Measurements from ENCODE around the gene SNX10.

SNX10 gene

GRCh38 chr7:26356929-26357798 lies 65.5 kb downstream of the SNX10 start:
- Histone ChIP-seq H3K27ac (ENCODE audit: low read depth, low read length, poor library complexity, severe bottlenecking) (no peak overlapping the region), H3K9me3 (ENCODE audit: low read length) (no peaks in the 10 kb centered on the region), H3K9me2 (ENCODE audit: low read depth, low read length) (no peaks in the 10 kb centered on the region), H4K20me1 (ENCODE audit: insufficient read depth, low read length) (no peaks in the 10 kb centered on the region), H3K9ac (ENCODE audit: low read length) (no peak overlapping the region), H3K4me3 (ENCODE audit: low read depth, low read length, poor library complexity, severe bottlenecking) (no peak overlapping the region), H3K4me2 (ENCODE audit: low read length) (no peak overlapping the region), H3F3A (ENCODE audit: insufficient read depth, low read length) (no peaks in the 10 kb centered on the region), H3K36me3 (ENCODE audit: insufficient read depth, low read length) (peaks cover 29% of the 10 kb centered on the region; the same call in 1 of the 2 replicates), H3K27me3 (ENCODE audit: insufficient read depth, low read length) (no peaks in the 10 kb centered on the region), H2AFZ (ENCODE audit: low read length) (no peak overlapping the region), H3K79me2 (ENCODE audit: insufficient read depth, low read length) (no peaks in the 10 kb centered on the region), H3K4me1 (ENCODE audit: insufficient read depth, low read length, severe bottlenecking) (peaks cover 16% of the 10 kb centered on the region)
- TF ChIP-seq EZH2 (IDR thresholded peaks at IDR 0.05; ENCODE audit: borderline replicate concordance, low read length): no peak

GRCh38 chr7:26357799-26358151 lies 66.1 kb downstream of the SNX10 start:
- no peak overlapping the region for H3K9ac ChIP-seq (ENCODE audit: low read length)
- no peak overlapping the region for H2AFZ ChIP-seq (ENCODE audit: low read length)
- TF ChIP-seq CTCF (IDR thresholded peaks at IDR 0.05; ENCODE audit: low read length) (no peak), EZH2 (IDR thresholded peaks at IDR 0.05; ENCODE audit: borderline replicate concordance, low read length) (no peak)

GRCh38 chr7:26360650-26361049 lies 69.0 kb downstream of the SNX10 start:
- Histone ChIP-seq H3K79me2 (ENCODE audit: insufficient read depth, low read length) (no peaks in the 10 kb centered on the region), H3F3A (ENCODE audit: insufficient read depth, low read length) (no peaks in the 10 kb centered on the region), H4K20me1 (ENCODE audit: insufficient read depth, low read length) (no peaks in the 10 kb centered on the region), H3K27me3 (ENCODE audit: insufficient read depth, low read length) (no peaks in the 10 kb centered on the region), H3K4me3 (ENCODE audit: low read depth, low read length, poor library complexity, severe bottlenecking) (no peak overlapping the region), H3K9me2 (ENCODE audit: low read depth, low read length) (no peaks in the 10 kb centered on the region), H3K4me1 (ENCODE audit: insufficient read depth, low read length, severe bottlenecking) (peaks cover 31% of the 10 kb centered on the region), H3K36me3 (ENCODE audit: insufficient read depth, low read length) (peaks cover 13% of the 10 kb centered on the region), H3K4me2 (ENCODE audit: low read length) (no peak overlapping the region), H3K9me3 (ENCODE audit: low read length) (no peaks in the 10 kb centered on the region), H2AFZ (ENCODE audit: low read length) (no peak overlapping the region), H3K27ac (ENCODE audit: low read depth, low read length, poor library complexity, severe bottlenecking) (no peak overlapping the region), H3K9ac (ENCODE audit: low read length) (no peak overlapping the region)
- TF ChIP-seq EZH2 (IDR thresholded peaks at IDR 0.05; ENCODE audit: borderline replicate concordance, low read length): no peak
- TF ChIP-seq CTCF (IDR thresholded peaks at IDR 0.05; ENCODE audit: low read length): no peak

More at GRCh38 chr7:26357799-26358151, 66.1 kb downstream of the SNX10 start:
- no peak overlapping the region for H3K27ac ChIP-seq (ENCODE audit: low read depth, low read length, poor library complexity, severe bottlenecking)
- no peak overlapping the region for H3K4me3 ChIP-seq (ENCODE audit: low read depth, low read length, poor library complexity, severe bottlenecking)
- no peaks in the 10 kb centered on the region for H3K9me2 ChIP-seq (ENCODE audit: low read depth, low read length)
- H3K4me1 ChIP-seq (ENCODE audit: insufficient read depth, low read length, severe bottlenecking): peaks cover 16% of the 10 kb centered on the region
- H3K27me3 ChIP-seq (ENCODE audit: insufficient read depth, low read length): no peaks in the 10 kb centered on the region
- no peaks in the 10 kb centered on the region for H4K20me1 ChIP-seq (ENCODE audit: insufficient read depth, low read length)
- H3K9me3 ChIP-seq (ENCODE audit: low read length): no peaks in the 10 kb centered on the region
- peaks cover 23% of the 10 kb centered on the region; the same call in 1 of the 2 replicates for H3K36me3 ChIP-seq (ENCODE audit: insufficient read depth, low read length)
- H3K4me2 ChIP-seq (ENCODE audit: low read length): no peak overlapping the region
- no peaks in the 10 kb centered on the region for H3K79me2 ChIP-seq (ENCODE audit: insufficient read depth, low read length)
- H3F3A ChIP-seq (ENCODE audit: insufficient read depth, low read length): no peaks in the 10 kb centered on the region

All from OCI-LY1 (cell line).